GM23338 (cell line): ENCODE data around the gene MICAL2. TPM values are rescaled to one million over a fixed set of nuclear protein-coding genes. Genes with fewer than 3 reads are reported as not detected.

Experiments
- ATAC-seq: fragments of 200-7000 bp; cut with Tn5 transposase; 3 replicates; pipeline ENCODE4 v1.9.1; 2020
- DNase-seq: peaks from one replicate; pipeline ENCODE4 v3.0.0-alpha.2; 2015; ENCODE audit warnings: low spot score
- H2AFZ ChIP-seq: fragments of 200-600 bp; sonication (generic); 2 replicates; pipeline ENCODE4 v1.8.0; 2016; ENCODE audit warnings: antibody characterized with exemption, mild to moderate bottlenecking, moderate library complexity
- H3F3A ChIP-seq: fragments of 200-600 bp; sonication (generic); replicated peaks from 2 replicates; pipeline ENCODE4 v1.8.0; 2017; ENCODE audit warnings: antibody characterized with exemption, mixed run types, low read depth
- H3K27ac ChIP-seq: fragments of 200-600 bp; sonication (generic); 2 replicates; pipeline ENCODE4 v1.6.1; 2016; ENCODE audit warnings: low read depth
- H3K27me3 ChIP-seq: fragments of 200-600 bp; sonication (generic); 2 replicates; pipeline ENCODE4 v1.8.0; 2016; ENCODE audit warnings: mild to moderate bottlenecking, mixed run types, moderate library complexity; ENCODE audit not compliant: insufficient read depth
- H3K36me3 ChIP-seq: fragments of 200-600 bp; sonication (generic); 2 replicates; pipeline ENCODE4 v1.8.0; 2016; ENCODE audit warnings: mild to moderate bottlenecking; ENCODE audit not compliant: insufficient read depth
- H3K4me1 ChIP-seq: fragments of 200-600 bp; sonication (generic); 2 replicates; pipeline ENCODE4 v1.8.0; 2016; ENCODE audit warnings: mild to moderate bottlenecking, moderate library complexity; ENCODE audit not compliant: insufficient read depth
- H3K4me2 ChIP-seq: fragments of 200-600 bp; sonication (generic); 2 replicates; pipeline ENCODE4 v1.7.1; 2017; ENCODE audit warnings: mixed run types
- H3K4me3 ChIP-seq: fragments of 200-600 bp; sonication (generic); 2 replicates; pipeline ENCODE4 v1.6.1; 2016; ENCODE audit warnings: mixed run types
- H3K79me2 ChIP-seq: fragments of 200-600 bp; sonication (generic); replicated peaks from 2 replicates; pipeline ENCODE4 v1.8.0; 2017; ENCODE audit warnings: mild to moderate bottlenecking; ENCODE audit not compliant: insufficient read depth
- H3K9me2 ChIP-seq: fragments of 200-600 bp; sonication (generic); 2 replicates; pipeline ENCODE4 v1.8.0; 2017; ENCODE audit not compliant: insufficient read depth
- H4K20me1 ChIP-seq: fragments of 200-600 bp; sonication (generic); replicated peaks from 2 replicates; pipeline ENCODE4 v1.8.0; 2017; ENCODE audit warnings: mild to moderate bottlenecking; ENCODE audit not compliant: insufficient read depth
- H3K27ac Mint-ChIP-seq: 2 replicates; pipeline ENCODE4 v1.8.0; 2020; ENCODE audit warnings: inconsistent platforms, mild to moderate bottlenecking, moderate library complexity, mixed read lengths
- H3K27me3 Mint-ChIP-seq: 3 replicates; pipeline ENCODE4 v1.8.0; 2022; ENCODE audit warnings: low read depth, mild to moderate bottlenecking, moderate library complexity, mixed read lengths, inconsistent platforms; ENCODE audit not compliant: insufficient read depth, poor library complexity
- H3K36me3 Mint-ChIP-seq: 3 replicates; pipeline ENCODE4 v1.8.0; 2021; ENCODE audit warnings: low read depth, mild to moderate bottlenecking, inconsistent platforms, moderate library complexity, mixed read lengths
- H3K4me1 Mint-ChIP-seq: 3 replicates; pipeline ENCODE4 v1.8.0; 2020; ENCODE audit warnings: mild to moderate bottlenecking, inconsistent platforms, mixed read lengths
- H3K4me3 Mint-ChIP-seq: 3 replicates; pipeline ENCODE4 v1.8.0; 2021; ENCODE audit warnings: moderate library complexity, mild to moderate bottlenecking, inconsistent platforms, mixed read lengths
- H3K9me3 Mint-ChIP-seq: 3 replicates; pipeline ENCODE4 v1.8.0; 2020; ENCODE audit warnings: moderate library complexity, mild to moderate bottlenecking, inconsistent platforms, mixed read lengths
- CREB1 ChIP-seq: fragments of 250-450 bp; sonication (Bioruptor Pico); IDR thresholded peaks from 2 replicates; pipeline ENCODE4 v1.5.0; 2020; ENCODE audit warnings: low read depth, mild to moderate bottlenecking, moderate library complexity
- EZH2 ChIP-seq: fragments of 200-600 bp; sonication (generic); IDR thresholded peaks from one replicate; pipeline ENCODE4 v1.8.0; 2017; ENCODE audit warnings: antibody characterized with exemption, mild to moderate bottlenecking, low read depth; ENCODE audit not compliant: unreplicated experiment
- JUNB ChIP-seq: IDR thresholded peaks from one replicate; pipeline ENCODE4 v1.6.1; 2016; ENCODE audit warnings: antibody characterized with exemption; ENCODE audit not compliant: unreplicated experiment
- NANOG ChIP-seq: IDR thresholded peaks from 2 replicates; pipeline ENCODE4 v1.6.1; 2016; ENCODE audit warnings: antibody characterized with exemption, borderline replicate concordance
- POLR2AphosphoS5 ChIP-seq: IDR thresholded peaks from 2 replicates; pipeline ENCODE4 v1.6.1; 2016; ENCODE audit warnings: antibody characterized with exemption, low read depth
- STAT1 ChIP-seq: IDR thresholded peaks from one replicate; pipeline ENCODE4 v1.6.1; 2016; ENCODE audit warnings: antibody characterized with exemption; ENCODE audit not compliant: unreplicated experiment
- ZNF114 ChIP-seq: fragments of 250-450 bp; sonication (Bioruptor Pico); IDR thresholded peaks from 2 replicates; pipeline ENCODE4 v1.5.0; 2020; ENCODE audit warnings: mild to moderate bottlenecking, moderate library complexity
- ZNF331 ChIP-seq: fragments of 250-450 bp; sonication (Bioruptor Pico); IDR thresholded peaks from 2 replicates; pipeline ENCODE4 v1.5.0; 2020; ENCODE audit warnings: low read depth, mild to moderate bottlenecking, moderate library complexity
- polyA plus RNA-seq: library from polyadenylated mRNA; unstranded; fragments of >200 nt; fragmentation: Nextera tagmentation; extraction: Ambion mirVana; gene quantifications from 2 replicates; pipeline ENCODE4 v1.2.1, GENCODE V29; 2016
- total RNA-seq: library from RNA; depleted of rRNA; stranded (reverse); fragments of >200 nt; shearing (Covaris generic); gene quantifications from 2 replicates; pipeline ENCODE4 v1.2.3, GENCODE V29; 2014
- TF ChIP-seq, protein P1 (sequence below): IDR thresholded peaks from one replicate; pipeline ENCODE4 v1.6.1; 2018; ENCODE audit warnings: antibody characterized with exemption; ENCODE audit not compliant: unreplicated experiment
- TF ChIP-seq, protein P2 (sequence below), 2 experiments: fragments of 200-600 bp in 1 of 2; sonication (generic) in 1 of 2; conservative IDR thresholded peaks; 2 replicates each; pipeline versions ENCODE4 v1.5.1 to v1.6.1; 2016 to 2017; ENCODE audit warnings: antibody characterized with exemption in 2 of 2, low read depth in 2 of 2, mild to moderate bottlenecking in 2 of 2, moderate library complexity in 1 of 2
- TF ChIP-seq, protein P3 (sequence below): IDR thresholded peaks from 2 replicates; pipeline ENCODE4 v1.6.1; 2016; ENCODE audit warnings: antibody characterized with exemption

The MICAL2 gene
- total and polyA plus RNA-seq, 2 experiments from 2014 or later, result 0.66 to 1.4 TPM

DNA sequence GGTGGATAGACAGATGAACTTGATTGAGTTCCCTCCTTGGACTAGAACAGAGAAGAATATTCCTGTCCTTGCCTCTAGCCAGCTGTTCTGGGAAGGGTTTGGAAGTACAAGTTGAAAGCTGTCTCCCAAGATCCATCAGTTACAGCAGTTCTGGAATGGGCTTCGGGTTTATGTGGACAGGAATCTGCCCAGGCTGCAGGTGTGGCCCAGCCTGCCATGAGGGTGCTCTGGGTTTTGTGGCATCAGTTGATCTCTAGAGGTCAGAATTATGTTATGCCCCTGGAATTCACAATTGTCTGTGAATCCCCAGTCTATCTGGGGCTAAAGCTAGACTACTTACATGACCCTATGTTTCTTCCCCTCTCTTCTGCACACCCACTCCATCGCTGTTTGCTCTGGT lies 4.9 kb upstream of the MICAL2 start (continued):
- TF ChIP-seq ZNF114 (CRISPR knock-in tag) (no peak), CREB1 (no peak), EZH2 (no peak), STAT1 (no peak), ZNF331 (CRISPR knock-in tag) (no peak), JUNB (no peak)
- TF ChIP-seq, protein P1, sequence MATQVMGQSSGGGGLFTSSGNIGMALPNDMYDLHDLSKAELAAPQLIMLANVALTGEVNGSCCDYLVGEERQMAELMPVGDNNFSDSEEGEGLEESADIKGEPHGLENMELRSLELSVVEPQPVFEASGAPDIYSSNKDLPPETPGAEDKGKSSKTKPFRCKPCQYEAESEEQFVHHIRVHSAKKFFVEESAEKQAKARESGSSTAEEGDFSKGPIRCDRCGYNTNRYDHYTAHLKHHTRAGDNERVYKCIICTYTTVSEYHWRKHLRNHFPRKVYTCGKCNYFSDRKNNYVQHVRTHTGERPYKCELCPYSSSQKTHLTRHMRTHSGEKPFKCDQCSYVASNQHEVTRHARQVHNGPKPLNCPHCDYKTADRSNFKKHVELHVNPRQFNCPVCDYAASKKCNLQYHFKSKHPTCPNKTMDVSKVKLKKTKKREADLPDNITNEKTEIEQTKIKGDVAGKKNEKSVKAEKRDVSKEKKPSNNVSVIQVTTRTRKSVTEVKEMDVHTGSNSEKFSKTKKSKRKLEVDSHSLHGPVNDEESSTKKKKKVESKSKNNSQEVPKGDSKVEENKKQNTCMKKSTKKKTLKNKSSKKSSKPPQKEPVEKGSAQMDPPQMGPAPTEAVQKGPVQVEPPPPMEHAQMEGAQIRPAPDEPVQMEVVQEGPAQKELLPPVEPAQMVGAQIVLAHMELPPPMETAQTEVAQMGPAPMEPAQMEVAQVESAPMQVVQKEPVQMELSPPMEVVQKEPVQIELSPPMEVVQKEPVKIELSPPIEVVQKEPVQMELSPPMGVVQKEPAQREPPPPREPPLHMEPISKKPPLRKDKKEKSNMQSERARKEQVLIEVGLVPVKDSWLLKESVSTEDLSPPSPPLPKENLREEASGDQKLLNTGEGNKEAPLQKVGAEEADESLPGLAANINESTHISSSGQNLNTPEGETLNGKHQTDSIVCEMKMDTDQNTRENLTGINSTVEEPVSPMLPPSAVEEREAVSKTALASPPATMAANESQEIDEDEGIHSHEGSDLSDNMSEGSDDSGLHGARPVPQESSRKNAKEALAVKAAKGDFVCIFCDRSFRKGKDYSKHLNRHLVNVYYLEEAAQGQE, result no peak
- TF ChIP-seq, protein P2, sequence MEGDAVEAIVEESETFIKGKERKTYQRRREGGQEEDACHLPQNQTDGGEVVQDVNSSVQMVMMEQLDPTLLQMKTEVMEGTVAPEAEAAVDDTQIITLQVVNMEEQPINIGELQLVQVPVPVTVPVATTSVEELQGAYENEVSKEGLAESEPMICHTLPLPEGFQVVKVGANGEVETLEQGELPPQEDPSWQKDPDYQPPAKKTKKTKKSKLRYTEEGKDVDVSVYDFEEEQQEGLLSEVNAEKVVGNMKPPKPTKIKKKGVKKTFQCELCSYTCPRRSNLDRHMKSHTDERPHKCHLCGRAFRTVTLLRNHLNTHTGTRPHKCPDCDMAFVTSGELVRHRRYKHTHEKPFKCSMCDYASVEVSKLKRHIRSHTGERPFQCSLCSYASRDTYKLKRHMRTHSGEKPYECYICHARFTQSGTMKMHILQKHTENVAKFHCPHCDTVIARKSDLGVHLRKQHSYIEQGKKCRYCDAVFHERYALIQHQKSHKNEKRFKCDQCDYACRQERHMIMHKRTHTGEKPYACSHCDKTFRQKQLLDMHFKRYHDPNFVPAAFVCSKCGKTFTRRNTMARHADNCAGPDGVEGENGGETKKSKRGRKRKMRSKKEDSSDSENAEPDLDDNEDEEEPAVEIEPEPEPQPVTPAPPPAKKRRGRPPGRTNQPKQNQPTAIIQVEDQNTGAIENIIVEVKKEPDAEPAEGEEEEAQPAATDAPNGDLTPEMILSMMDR (conservative IDR thresholded peaks at IDR 0.05; ENCODE audit: low read depth in 2 of 2), result no peak
- TF ChIP-seq, protein P3, sequence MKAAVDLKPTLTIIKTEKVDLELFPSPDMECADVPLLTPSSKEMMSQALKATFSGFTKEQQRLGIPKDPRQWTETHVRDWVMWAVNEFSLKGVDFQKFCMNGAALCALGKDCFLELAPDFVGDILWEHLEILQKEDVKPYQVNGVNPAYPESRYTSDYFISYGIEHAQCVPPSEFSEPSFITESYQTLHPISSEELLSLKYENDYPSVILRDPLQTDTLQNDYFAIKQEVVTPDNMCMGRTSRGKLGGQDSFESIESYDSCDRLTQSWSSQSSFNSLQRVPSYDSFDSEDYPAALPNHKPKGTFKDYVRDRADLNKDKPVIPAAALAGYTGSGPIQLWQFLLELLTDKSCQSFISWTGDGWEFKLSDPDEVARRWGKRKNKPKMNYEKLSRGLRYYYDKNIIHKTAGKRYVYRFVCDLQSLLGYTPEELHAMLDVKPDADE, result no peak

DNA sequence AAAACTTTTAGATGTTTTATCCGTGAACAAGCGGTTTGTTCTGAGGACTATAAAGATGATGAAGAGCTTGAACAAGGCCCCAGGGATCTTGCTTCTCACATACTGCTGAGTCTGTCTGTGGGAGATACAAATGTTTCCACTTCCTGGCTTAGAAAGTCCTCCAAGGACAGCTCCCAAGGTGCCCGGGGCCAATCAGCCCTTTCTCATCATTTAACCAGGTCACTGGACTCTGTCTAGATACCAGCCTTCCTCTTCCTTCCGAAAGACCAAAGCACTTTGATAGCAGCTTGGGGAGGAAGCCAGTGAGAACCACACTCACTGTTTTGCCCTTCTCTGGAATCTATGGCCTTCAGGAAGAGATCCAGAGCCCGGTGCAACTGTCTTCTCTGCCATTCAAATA lies 4.3 kb upstream of the MICAL2 start:
- Mint-ChIP-seq H3K9me3 (no peaks in the 10 kb centered on the region), H3K4me1 (peaks cover 35% of the 10 kb centered on the region), H3K36me3 (no peaks in the 10 kb centered on the region; the same call in 2 of the 3 replicates), H3K4me3 (no peak overlapping the region), H3K27me3 (peaks cover 29% of the 10 kb centered on the region), H3K27ac (no peak overlapping the region)
- Histone ChIP-seq H3F3A (no peaks in the 10 kb centered on the region), H3K9me2 (no peaks in the 10 kb centered on the region), H3K27ac (no peak overlapping the region), H4K20me1 (no peaks in the 10 kb centered on the region), H3K27me3 (peaks cover 14% of the 10 kb centered on the region), H3K4me2 (no peak overlapping the region), H2AFZ (no peak overlapping the region), H3K4me3 (no peak overlapping the region), H3K36me3 (no peaks in the 10 kb centered on the region), H3K4me1 (peaks cover 26% of the 10 kb centered on the region), H3K79me2 (no peaks in the 10 kb centered on the region)
- TF ChIP-seq EZH2, result no peak
- TF ChIP-seq POLR2AphosphoS5, result no peak
- TF ChIP-seq NANOG, result no peak
- TF ChIP-seq CREB1, result no peak
- TF ChIP-seq JUNB, result no peak
- TF ChIP-seq, protein P1, result no peak
- DNase-seq, result no peak
- ATAC-seq, result no peak
